T-helper 22 cell (primary cell): ENCODE results near the gene POLE2.
"Not testable (repeated sequence)": the region's sequence is repeated elsewhere in the genome, so short reads cannot be mapped to it uniquely, and the experiment has no call there.

Experiments used
- DNase-seq: peaks from one replicate; pipeline ENCODE4 v3.0.0-alpha.2; 2020; ENCODE audit warnings: low read depth

Gene POLE2, protein sequence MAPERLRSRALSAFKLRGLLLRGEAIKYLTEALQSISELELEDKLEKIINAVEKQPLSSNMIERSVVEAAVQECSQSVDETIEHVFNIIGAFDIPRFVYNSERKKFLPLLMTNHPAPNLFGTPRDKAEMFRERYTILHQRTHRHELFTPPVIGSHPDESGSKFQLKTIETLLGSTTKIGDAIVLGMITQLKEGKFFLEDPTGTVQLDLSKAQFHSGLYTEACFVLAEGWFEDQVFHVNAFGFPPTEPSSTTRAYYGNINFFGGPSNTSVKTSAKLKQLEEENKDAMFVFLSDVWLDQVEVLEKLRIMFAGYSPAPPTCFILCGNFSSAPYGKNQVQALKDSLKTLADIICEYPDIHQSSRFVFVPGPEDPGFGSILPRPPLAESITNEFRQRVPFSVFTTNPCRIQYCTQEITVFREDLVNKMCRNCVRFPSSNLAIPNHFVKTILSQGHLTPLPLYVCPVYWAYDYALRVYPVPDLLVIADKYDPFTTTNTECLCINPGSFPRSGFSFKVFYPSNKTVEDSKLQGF

GRCh38 chr14:49687942-49688700, at the start of gene POLE2:
TSS of gene POLE2 (minus strand) at chr14:49688214. CDS start at chr14:49688203, 11 bp downstream.
- DNase-seq, result peak; percentile 49

DNA sequence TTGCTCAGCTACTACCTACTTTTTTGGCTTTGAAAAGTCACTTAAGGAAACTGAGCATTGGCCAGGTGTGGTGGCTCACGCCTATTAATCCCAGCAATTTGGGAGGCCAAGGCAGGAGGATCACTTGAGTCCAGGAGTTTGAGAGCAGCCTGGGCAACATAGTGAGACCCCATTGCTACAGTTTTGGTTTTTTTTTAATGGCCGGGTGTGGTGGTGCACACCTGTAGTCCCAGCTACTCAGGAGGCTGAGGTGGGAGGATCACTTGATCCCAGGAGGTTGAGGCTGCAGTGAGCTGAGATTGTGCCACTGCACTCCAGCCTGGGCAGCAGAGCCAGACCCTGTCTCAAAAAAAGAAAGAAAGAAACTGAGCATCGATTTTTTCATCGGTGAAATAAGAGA, 47.7 kb upstream of the POLE2 start:
- not testable (repeated sequence) for DNase-seq

GRCh38 chr14:49733836-49734235, 45.8 kb upstream of the POLE2 start:
- no peak for DNase-seq

GRCh38 chr14:49732896-49733295, 44.9 kb upstream of the POLE2 start:
- no peak for DNase-seq

DNA sequence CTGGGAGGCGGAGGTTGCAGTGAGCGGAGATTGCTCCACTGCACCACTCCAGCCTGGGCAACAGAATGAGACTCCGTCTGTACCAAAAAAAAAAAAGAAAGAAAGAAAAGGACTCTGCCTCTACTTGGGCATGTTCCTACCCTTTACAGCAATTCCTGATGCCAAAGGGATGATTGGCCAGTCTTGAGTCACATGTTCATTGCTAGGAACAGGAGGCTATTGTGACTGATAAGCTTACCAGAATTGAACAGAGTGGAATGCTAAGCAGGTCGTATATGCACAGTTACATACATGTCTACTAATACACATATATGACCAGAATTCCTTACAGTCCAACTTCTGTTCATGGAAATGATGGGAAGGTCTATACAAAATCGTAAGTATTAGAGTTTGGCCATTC, 39.2 kb upstream of the POLE2 start:
- no peak for DNase-seq

GRCh38 chr14:49721733-49722435, 33.9 kb upstream of the POLE2 start:
- DNase-seq, result not testable (repeated sequence)

DNA sequence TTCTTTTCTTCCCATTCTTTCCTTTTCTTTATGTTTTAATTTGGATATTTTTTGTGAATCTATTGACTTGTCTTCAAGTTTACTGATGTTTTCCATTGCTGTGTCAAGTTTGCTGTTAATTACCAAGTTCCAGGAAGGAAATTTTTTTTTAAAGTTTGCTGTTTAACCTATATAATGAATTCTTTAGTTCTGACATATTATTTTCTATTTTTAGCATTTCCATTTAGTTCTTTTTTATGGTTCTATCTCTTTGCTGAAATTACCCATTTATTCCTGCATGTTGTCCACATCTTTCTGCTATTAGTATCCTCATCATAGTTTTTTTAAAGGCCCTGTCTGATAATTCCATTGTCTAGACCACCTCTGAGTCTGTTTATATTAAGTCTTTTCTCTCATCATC, 32.7 kb upstream of the POLE2 start:
- DNase-seq, result no peak

DNA sequence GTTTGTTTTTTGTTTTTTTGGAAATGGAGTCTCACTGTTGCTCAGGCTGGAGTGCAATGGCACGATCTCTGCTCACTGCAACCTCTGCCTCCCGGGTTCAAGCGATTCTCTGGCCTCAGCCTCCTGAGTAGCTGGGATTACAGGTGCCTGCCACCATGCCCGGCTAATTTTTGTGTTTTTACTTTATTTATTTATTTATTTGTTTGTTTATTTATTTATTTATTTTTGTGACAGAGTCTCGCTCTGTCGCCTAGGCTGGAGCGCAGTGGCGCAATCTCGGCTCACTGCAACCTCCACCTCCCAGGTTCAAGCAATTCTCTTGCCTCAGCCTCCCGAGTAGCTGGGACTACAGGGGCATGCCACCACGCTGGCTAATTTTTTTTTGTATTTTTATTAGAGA, 23.0 kb upstream of the POLE2 start:
- not testable (repeated sequence) for DNase-seq

GRCh38 chr14:49704471-49704870, 16.5 kb upstream of the POLE2 start:
- not testable (repeated sequence) for DNase-seq

DNA sequence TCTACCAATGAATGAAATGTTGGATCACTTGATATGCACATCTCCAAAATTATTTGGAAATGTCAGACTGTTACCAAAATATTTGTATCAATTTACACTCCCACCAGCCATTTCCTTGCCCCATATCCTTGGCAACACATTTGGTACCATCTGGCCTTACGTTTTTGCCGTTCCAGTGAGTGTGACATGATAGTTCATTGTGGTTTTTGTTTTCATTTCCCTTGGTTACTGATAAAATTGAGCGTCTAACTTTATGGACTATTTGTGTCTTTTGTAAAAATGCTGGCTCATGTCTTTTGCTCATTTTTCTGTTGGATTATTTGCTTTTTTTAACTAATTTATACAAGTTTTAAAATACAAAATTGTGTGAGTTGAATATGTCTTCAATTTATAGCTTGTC, 16.0 kb upstream of the POLE2 start:
- no peak for DNase-seq

- no peak for DNase-seq
These were observed 14.7 kb upstream of the POLE2 start for GRCh38 chr14:49702725-49703124.

DNA sequence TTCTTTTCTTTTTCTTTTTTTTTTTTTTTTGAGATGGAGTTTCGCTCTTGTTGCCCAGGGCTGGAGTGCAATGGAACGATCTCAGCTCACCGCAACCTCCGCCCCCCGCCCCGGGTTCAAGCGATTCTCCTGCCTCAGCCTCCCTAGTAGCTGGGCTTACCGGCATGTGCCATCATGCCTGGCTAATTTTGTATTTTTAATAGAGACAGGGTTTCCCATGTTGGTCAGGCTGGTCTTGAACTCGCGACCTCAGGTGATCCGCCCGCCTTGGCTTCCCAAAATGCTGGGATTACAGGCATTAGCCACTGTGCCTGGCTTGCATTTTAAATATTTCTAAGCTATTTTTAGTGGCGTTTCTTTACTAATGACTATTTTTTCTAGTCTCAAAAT, 5.7 kb upstream of the POLE2 start:
- DNase-seq, result not testable (repeated sequence)

DNA sequence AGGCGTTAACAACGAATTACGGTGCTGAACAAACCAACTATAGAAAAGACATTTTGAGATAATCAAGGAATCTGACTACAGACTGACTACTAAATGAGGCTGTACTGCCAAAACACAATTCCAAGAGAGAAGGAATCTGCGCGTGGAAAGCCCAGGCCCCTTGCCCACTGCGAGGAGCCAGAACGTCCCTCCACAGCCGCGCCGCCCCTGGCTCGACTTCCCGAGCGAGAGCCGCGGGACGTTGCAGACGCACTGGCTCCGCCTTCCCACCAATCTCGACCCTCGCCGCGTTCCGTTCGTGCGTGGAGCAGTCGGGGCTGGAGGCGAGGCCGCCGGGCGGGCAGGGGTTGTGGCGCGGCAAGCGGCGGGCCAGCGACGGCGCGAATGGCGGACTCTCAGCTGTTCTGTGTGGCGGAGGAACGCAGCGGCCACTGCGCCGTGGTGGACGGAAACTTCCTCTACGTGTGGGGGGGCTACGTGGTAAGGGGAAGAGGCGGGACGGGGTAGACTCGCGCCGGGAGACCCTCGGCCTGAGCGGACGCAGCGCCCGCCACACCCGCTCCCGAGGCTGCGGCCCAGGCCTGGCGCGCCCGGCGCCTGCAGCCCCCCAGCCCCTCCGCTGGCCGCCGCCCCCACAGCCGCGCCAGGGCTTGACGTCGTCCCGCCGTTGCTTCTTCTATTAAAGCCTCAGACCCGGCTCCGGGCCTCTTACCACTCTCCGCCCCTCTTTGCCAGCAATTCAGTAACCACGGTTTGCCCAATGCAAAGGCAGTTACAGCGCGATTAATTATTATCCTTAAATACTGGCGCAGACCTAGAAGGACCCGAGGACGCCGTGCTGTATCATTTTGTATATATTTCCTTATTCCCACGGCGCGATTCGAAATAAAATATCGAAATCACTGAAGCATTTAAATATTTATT, 5.1 kb upstream of the POLE2 start, which contains the start of gene KLHDC1:
KLHDC1 (plus strand) TSS at position 310 of the 924 bp plus-strand sequence; CDS start at position 385, 75 bp downstream.
- peak; percentile 65 for DNase-seq

DNA sequence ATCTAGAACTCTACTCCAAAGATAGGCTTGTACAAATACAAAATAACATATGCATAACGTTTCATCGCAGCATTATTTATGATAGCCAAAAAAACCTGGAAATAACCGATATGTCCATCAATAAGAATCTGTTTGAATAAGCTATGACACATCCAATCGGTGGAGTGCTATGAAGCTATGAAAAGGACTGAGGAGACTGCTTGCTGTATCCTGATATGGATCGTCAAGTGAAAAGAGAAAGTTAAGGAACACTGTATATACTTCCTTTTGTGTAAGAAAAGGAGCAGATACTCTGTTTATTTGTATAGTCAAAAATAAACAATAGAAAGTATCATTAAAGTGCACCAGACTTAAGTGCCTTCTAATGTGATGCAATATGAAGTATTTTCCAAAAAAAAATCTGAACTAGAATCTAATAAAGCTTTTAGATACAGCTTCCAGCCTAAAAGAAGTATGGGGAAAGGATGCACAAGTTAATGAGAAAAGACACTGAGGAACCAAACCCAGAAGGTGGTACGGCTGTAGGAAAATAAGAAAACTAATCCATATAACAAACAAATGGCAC, 4.3 kb upstream of the POLE2 start:
- DNase-seq, result no peak

GRCh38 chr14:49691031-49691430, 3.0 kb upstream of the POLE2 start:
- DNase-seq, result no peak

DNA sequence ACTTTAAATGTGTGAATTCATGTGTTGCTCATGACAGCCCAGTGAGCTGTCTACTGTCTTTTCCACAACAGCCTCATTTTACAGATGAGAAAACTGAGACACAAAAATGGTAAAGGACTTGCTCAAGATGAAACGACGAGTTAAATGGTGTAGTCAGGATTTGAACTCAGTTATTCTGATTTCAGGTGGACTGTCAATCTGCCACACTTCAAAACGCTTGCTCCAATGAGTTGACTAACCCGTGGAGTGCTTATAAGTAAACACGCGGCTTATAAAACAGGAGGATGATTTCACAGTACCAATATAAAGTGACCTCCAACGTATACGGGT, 652 bp upstream of the POLE2 start:
- DNase-seq, result no peak

GRCh38 chr14:49686425-49686824, 1.6 kb downstream of the POLE2 start:
- DNase-seq, result no peak

DNA sequence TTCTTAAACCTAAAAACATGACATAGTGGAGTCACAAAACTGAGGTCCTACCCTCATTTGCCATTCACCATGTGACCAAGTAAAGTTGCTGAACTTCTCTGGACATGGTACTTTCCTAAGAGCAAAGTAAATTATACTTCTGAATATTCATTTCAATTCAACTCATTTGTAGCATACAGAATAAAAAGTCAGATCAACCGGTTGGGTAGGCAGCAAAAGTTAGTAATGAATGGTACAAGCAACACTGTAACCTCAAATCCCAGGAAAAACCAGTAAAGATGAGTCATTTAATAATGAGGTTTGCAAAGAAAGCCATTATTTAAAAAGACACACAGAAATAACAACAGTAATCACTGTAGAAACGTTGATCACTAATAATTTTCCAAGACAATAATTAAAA, 8.7 kb downstream of the POLE2 start:
- DNase-seq, result no peak

GRCh38 chr14:49677643-49678042, 10.4 kb downstream of the POLE2 start:
- DNase-seq, result no peak

- no peak for DNase-seq
These were observed 14.4 kb downstream of the POLE2 start for GRCh38 chr14:49673586-49673985.

- no peak for DNase-seq
These were observed 17.5 kb downstream of the POLE2 start for GRCh38 chr14:49670475-49670874.
